ENCODE measurements around the gene TGM3.

DNA sequence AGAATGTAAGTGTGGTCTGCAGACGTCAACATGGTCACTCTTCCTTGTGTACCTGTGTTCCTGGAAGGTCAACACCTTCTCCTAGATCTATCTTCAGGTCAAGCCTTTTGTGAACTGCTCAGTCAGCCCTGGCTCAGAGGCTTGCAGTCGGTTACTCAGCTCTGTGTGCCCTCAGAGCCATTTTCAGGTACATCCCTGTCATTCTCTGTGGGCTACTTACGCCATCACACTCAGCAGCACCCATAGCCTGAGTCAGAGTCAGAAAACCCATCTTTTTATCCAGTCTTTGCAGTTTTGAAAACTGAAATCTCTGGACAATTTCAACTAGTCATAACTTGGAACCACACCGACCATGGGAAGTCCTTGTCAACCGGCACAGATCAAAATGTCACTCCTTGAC lies 35.3 kb downstream of the TGM3 start:
- no peak for TF ChIP-seq CTCF (IDR thresholded peaks at IDR 0.05)
- TF ChIP-seq POLR2A (IDR thresholded peaks at IDR 0.05), result no peak
